ENCODE data around the gene HOXC5. TPM values are rescaled to one million over a fixed set of nuclear protein-coding genes. Genes with fewer than 3 reads are reported as not detected.

Gene HOXC5
- polyA plus RNA-seq, 4 donors, result 0.97 to 5.7 (median 2.7) TPM

- peak in 3 of 4 donors; percentile 87 to 94 (median 93) for DNase-seq (ENCODE audit: low read depth in 4 of 4, low spot score in 2 of 4)
These were observed 26.8 kb upstream of the HOXC5 start for GRCh38 chr12:54005853-54006558.

GRCh38 chr12:54006559-54007220 lies 26.2 kb upstream of the HOXC5 start:
- no peak for DNase-seq (ENCODE audit: low read depth in 4 of 4, low spot score in 2 of 4)

GRCh38 chr12:54007538-54008259 lies 25.2 kb upstream of the HOXC5 start:
- DNase-seq (ENCODE audit: low read depth in 4 of 4, low spot score in 2 of 4), result no peak

GRCh38 chr12:54008260-54008552 lies 24.6 kb upstream of the HOXC5 start:
- DNase-seq (ENCODE audit: low read depth in 4 of 4, low spot score in 2 of 4), result no peak

- DNase-seq (ENCODE audit: low read depth in 4 of 4, low spot score in 2 of 4), result no peak
These were observed 23.4 kb upstream of the HOXC5 start for GRCh38 chr12:54009171-54010052.

GRCh38 chr12:54010053-54010971 lies 22.5 kb upstream of the HOXC5 start:
- no peak for DNase-seq (ENCODE audit: low read depth in 4 of 4, low spot score in 2 of 4)

- DNase-seq (ENCODE audit: low read depth in 4 of 4, low spot score in 2 of 4), result no peak
These were observed 21.7 kb upstream of the HOXC5 start for GRCh38 chr12:54010972-54011664.

GRCh38 chr12:54011665-54012532 lies 21.0 kb upstream of the HOXC5 start:
- no peak for DNase-seq (ENCODE audit: low read depth in 4 of 4, low spot score in 2 of 4)

GRCh38 chr12:54012631-54013409 lies 20.0 kb upstream of the HOXC5 start:
- no peak for DNase-seq (ENCODE audit: low read depth in 4 of 4, low spot score in 2 of 4)

- no peak for DNase-seq (ENCODE audit: low read depth in 4 of 4, low spot score in 2 of 4)
These were observed 18.4 kb upstream of the HOXC5 start for GRCh38 chr12:54014377-54015017.

- DNase-seq (ENCODE audit: low read depth in 4 of 4, low spot score in 2 of 4), result no peak
These were observed 17.6 kb upstream of the HOXC5 start for GRCh38 chr12:54015018-54015931.

GRCh38 chr12:54016051-54016450 lies 16.8 kb upstream of the HOXC5 start:
- no peak for DNase-seq (ENCODE audit: low read depth in 4 of 4, low spot score in 2 of 4)

GRCh38 chr12:54016478-54016964 lies 16.3 kb upstream of the HOXC5 start:
- DNase-seq (ENCODE audit: low read depth in 4 of 4, low spot score in 2 of 4), result peak in 1 of 4 donors; percentile 92

GRCh38 chr12:54017027-54017788 lies 15.6 kb upstream of the HOXC5 start:
- DNase-seq (ENCODE audit: low read depth in 4 of 4, low spot score in 2 of 4), result no peak

GRCh38 chr12:54017878-54018467 lies 14.9 kb upstream of the HOXC5 start:
- DNase-seq (ENCODE audit: low read depth in 4 of 4, low spot score in 2 of 4), result peak in 1 of 4 donors; percentile 83

Measured in left renal cortex interstitium (tissue), 4 donors.